ENCODE data around the gene FLNB. TPM values are rescaled to one million over a fixed set of nuclear protein-coding genes. Genes with fewer than 3 reads are reported as not detected.

FLNB gene
- total and polyA plus RNA-seq, 2 of the 13 experiments (the other 11 are each of a cell fraction or from before 2014, with no cell fraction given) = 106 to 130 TPM

DNA sequence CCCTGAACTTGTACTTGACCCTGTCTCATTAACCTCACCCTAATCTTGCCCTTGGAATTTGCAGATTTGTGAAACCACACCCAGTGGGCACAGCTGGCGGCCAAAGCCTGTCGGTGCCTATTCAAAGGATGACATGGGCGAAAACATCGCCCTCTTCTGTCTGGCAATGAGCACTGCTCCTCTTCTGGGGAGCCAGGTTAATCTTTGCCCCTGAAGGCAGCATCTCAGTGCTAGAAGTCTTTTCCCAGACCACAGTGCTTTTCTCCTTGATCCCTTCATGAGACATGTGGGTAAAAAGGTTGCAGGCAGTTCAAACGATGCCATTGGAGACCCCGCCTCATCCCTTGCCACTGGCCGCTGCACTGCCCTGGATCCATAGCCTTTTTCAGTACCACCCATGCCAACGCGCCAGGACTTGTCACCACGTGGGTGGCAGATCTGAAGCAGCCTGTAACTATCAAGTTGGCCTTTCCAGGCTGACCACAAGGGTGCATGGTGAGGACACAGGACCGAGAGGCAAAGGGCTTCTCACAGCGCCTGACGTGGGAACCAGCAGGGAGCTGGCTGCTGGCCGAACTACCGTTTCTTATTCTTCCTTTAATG lies 209.1 kb downstream of the FLNB start (continued):
- TF ChIP-seq ZNF44 (CRISPR knock-in tag; IDR thresholded peaks at IDR 0.05) = 0 out of 2 replicates have a peak, but pooled peaks have one; percentile 24
- TF ChIP-seq NCOA2 (CRISPR knock-in tag; IDR thresholded peaks at IDR 0.05) = 0 out of 2 replicates have a peak, but pooled peaks have one; percentile 14
- no peak for TF ChIP-seq NFYB (CRISPR knock-in tag; IDR thresholded peaks at IDR 0.05)
- peak; percentile 60 for TF ChIP-seq SAP130 (CRISPR knock-in tag; IDR thresholded peaks at IDR 0.05; ENCODE audit: low read depth)
- TF ChIP-seq ZBTB3 (CRISPR knock-in tag; IDR thresholded peaks at IDR 0.05; ENCODE audit: borderline replicate concordance, low read depth) = 0 out of 2 replicates have a peak, but pooled peaks have one; percentile 39
- TF ChIP-seq SALL2 (CRISPR knock-in tag; IDR thresholded peaks at IDR 0.05) = peak; percentile 85; the same call in 1 of the 2 replicates
- peak; percentile 80 for TF ChIP-seq ZFP90 (CRISPR knock-in tag; IDR thresholded peaks at IDR 0.05; ENCODE audit: borderline replicate concordance)
- 0 out of 2 replicates have a peak, but pooled peaks have one; percentile 13 for TF ChIP-seq CHD2 (IDR thresholded peaks at IDR 0.05; ENCODE audit: low read depth, low read length)
- TF ChIP-seq PHF21A (CRISPR knock-in tag; IDR thresholded peaks at IDR 0.05) = peak; percentile 58; the same call in 1 of the 2 replicates
- TF ChIP-seq, protein P1, sequence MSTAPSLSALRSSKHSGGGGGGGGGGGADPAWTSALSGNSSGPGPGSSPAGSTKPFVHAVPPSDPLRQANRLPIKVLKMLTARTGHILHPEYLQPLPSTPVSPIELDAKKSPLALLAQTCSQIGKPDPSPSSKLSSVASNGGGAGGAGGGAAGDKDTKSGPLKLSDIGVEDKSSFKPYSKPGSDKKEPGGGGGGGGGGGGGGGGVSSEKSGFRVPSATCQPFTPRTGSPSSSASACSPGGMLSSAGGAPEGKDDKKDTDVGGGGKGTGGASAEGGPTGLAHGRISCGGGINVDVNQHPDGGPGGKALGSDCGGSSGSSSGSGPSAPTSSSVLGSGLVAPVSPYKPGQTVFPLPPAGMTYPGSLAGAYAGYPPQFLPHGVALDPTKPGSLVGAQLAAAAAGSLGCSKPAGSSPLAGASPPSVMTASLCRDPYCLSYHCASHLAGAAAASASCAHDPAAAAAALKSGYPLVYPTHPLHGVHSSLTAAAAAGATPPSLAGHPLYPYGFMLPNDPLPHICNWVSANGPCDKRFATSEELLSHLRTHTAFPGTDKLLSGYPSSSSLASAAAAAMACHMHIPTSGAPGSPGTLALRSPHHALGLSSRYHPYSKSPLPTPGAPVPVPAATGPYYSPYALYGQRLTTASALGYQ (CRISPR knock-in tag; IDR thresholded peaks at IDR 0.05) = 0 out of 2 replicates have a peak, but pooled peaks have one; percentile 29
- TF ChIP-seq MLLT10 (CRISPR knock-in tag; IDR thresholded peaks at IDR 0.05) = no peak
- peak; percentile 65 for TF ChIP-seq MIER2 (CRISPR knock-in tag; IDR thresholded peaks at IDR 0.05)
- no peak for TF ChIP-seq ZNF605 (CRISPR knock-in tag; IDR thresholded peaks at IDR 0.05)
- TF ChIP-seq, protein P2, sequence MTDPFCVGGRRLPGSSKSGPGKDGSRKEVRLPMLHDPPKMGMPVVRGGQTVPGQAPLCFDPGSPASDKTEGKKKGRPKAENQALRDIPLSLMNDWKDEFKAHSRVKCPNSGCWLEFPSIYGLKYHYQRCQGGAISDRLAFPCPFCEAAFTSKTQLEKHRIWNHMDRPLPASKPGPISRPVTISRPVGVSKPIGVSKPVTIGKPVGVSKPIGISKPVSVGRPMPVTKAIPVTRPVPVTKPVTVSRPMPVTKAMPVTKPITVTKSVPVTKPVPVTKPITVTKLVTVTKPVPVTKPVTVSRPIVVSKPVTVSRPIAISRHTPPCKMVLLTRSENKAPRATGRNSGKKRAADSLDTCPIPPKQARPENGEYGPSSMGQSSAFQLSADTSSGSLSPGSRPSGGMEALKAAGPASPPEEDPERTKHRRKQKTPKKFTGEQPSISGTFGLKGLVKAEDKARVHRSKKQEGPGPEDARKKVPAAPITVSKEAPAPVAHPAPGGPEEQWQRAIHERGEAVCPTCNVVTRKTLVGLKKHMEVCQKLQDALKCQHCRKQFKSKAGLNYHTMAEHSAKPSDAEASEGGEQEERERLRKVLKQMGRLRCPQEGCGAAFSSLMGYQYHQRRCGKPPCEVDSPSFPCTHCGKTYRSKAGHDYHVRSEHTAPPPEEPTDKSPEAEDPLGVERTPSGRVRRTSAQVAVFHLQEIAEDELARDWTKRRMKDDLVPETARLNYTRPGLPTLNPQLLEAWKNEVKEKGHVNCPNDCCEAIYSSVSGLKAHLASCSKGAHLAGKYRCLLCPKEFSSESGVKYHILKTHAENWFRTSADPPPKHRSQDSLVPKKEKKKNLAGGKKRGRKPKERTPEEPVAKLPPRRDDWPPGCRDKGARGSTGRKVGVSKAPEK (CRISPR knock-in tag; IDR thresholded peaks at IDR 0.05; ENCODE audit: borderline replicate concordance) = 0 out of 2 replicates have a peak, but pooled peaks have one; percentile 48
- TF ChIP-seq NR2F1 (CRISPR knock-in tag; IDR thresholded peaks at IDR 0.05) = no peak
- peak; percentile 92 for TF ChIP-seq SMC3 (IDR thresholded peaks at IDR 0.05; ENCODE audit: low read length)
- TF ChIP-seq SALL1 (CRISPR knock-in tag; IDR thresholded peaks at IDR 0.05) = peak; percentile 81
- TF ChIP-seq PHF5A (CRISPR knock-in tag; IDR thresholded peaks at IDR 0.05; ENCODE audit: low read depth, unreplicated experiment) = no peak
- TF ChIP-seq, protein P3, sequence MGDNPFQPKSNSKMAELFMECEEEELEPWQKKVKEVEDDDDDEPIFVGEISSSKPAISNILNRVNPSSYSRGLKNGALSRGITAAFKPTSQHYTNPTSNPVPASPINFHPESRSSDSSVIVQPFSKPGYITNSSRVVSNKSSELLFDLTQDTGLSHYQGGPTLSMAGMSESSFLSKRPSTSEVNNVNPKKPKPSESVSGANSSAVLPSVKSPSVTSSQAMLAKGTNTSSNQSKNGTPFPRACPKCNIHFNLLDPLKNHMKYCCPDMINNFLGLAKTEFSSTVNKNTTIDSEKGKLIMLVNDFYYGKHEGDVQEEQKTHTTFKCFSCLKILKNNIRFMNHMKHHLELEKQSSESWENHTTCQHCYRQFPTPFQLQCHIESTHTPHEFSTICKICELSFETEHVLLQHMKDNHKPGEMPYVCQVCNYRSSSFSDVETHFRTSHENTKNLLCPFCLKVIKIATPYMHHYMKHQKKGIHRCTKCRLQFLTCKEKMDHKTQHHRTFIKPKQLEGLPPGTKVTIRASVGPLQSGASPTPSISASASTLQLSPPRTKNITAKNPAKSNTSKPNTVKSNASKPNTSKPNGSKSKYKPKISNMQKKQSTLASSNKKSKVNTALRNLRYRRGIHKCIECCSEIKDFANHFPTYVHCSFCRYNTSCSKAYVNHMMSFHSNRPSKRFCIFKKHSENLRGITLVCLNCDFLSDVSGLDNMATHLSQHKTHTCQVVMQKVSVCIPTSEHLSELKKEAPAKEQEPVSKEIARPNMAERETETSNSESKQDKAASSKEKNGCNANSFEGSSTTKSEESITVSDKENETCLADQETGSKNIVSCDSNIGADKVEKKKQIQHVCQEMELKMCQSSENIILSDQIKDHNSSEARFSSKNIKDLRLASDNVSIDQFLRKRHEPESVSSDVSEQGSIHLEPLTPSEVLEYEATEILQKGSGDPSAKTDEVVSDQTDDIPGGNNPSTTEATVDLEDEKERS (CRISPR knock-in tag; IDR thresholded peaks at IDR 0.05) = 0 out of 2 replicates have a peak, but pooled peaks have one; percentile 25
- peak; percentile 78 for TF ChIP-seq PITX1 (CRISPR knock-in tag; IDR thresholded peaks at IDR 0.05)
